D721Med (cell line): ENCODE data around the gene B3GAT3.

Source experiments
- DNase-seq: peaks from one replicate; pipeline ENCODE4 v3.0.0; 2011; ENCODE audit warnings: low spot score; ENCODE audit not compliant: insufficient read length
- FAIRE-seq: peaks from 2 replicates; lab custom pipeline; 2011; peaks lifted over from hg19 to GRCh38; lab: Jason Lieb, UNC
- TF ChIP-seq, protein P1 (sequence below): IDR thresholded peaks from 2 replicates; pipeline ENCODE4 v1.5.1; 2012; ENCODE audit warnings: mild to moderate bottlenecking, control low read depth; ENCODE audit not compliant: insufficient read depth; ENCODE audit errors: missing control alignments

The B3GAT3 gene

DNA sequence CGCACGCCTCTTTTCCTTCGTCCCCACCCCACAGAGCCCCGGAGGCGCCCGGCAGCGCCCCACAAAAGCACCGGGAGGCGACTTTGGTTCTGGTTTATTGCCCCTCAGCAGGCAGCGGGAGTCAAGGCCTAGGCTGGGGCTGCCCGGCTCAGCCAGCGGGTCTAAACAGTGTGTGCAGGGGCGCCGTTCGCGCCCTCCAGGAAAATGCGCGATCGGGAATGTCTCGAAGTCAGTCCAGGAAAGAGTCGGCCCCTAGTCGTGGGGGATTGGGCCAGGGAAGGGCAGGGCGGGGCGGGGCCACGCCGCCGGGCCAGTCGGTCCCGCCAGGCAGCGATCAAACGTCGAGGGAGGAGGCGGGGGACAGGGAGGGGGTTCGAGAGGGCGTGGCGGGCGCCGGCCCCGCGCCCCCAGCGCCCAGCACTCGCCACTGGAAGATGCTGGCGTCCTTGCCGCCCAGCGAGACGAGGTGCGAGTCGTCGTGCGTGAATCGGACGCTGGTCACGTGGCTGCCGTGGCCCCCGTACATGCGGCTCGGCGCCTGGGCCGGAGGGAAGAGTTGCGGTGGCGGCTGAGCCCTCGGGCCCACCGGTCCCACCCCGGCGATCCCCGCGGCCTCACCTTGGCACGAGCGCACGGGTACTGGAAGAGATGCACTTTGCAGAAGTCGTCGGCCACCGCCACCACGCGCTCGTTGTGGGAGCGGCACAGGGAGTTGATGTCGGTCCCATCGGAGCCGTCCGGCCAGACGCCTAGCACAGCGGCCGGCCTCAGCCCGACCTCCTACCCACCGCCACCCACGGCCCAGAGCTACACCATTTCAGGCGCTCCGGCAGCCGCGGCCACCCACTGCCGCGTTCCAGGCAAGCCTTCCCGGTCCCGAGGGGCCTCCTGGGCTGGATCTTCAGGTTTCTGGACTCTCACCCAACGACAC is 19.4 kb downstream of the B3GAT3 start:
- FAIRE-seq, result no peak
- TF ChIP-seq, protein P1, sequence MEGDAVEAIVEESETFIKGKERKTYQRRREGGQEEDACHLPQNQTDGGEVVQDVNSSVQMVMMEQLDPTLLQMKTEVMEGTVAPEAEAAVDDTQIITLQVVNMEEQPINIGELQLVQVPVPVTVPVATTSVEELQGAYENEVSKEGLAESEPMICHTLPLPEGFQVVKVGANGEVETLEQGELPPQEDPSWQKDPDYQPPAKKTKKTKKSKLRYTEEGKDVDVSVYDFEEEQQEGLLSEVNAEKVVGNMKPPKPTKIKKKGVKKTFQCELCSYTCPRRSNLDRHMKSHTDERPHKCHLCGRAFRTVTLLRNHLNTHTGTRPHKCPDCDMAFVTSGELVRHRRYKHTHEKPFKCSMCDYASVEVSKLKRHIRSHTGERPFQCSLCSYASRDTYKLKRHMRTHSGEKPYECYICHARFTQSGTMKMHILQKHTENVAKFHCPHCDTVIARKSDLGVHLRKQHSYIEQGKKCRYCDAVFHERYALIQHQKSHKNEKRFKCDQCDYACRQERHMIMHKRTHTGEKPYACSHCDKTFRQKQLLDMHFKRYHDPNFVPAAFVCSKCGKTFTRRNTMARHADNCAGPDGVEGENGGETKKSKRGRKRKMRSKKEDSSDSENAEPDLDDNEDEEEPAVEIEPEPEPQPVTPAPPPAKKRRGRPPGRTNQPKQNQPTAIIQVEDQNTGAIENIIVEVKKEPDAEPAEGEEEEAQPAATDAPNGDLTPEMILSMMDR, result no peak
- peak; percentile 78 for DNase-seq

DNA sequence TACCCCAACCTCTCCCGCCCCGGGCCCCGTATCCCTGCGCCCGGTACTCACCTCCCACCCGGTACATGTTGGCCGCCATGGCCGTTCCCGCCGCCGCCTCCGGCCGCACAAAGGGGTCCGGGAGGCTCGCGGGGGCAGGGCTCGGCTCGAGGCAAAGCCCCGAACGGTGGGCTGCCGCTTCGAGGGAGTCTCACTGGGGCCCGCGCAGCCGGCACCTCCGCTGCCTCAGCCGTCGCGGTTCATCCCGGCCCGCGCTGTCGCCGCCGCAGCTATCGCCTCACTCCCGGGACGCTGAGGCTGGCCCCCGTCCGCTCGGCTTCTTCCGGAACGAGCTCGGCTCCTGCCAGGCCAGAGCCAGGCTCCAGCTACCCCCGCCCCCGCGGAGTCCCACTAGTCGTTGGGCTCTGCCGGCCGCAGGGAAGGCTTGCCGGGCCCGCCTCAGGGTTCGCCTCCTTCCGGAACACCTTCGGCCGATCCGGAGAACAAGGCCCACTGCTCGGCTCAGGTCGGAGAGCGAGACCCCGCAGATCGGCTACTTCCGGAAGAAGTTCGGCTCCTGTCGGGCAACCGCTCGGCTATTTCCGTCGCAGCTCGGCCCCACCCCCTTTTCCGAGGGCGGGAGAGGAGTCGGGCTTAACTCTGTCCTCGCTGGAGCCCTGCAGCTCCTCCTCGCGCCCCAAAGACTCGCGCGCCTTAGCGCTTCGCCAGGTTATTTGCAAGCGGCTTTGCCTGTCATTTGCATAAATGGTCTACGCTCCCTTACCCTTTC is 20.2 kb downstream of the B3GAT3 start, which contains the start of gene MTA2:
Gene MTA2 (minus strand): TSS at position 494 of the 769 bp plus-strand sequence. CDS start 415 bp downstream, at position 79.
- peak; percentile 75 for DNase-seq
- FAIRE-seq, result no peak
- TF ChIP-seq, protein P1, result no peak

DNA sequence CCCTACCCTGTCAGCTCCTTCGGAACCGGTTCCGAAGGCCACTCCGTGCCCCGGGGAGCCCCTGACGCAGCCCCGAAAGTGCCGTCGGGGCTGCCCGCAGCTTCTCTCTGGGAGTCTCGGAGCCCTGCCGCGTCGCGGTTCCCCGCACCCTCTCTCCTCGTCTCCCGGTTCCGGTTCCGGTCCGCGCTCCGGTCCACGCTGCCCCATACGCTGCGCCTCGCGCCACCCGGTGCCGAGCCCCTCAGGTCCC is 20.7 kb downstream of the B3GAT3 start:
- FAIRE-seq, result no peak
- TF ChIP-seq, protein P1, result no peak
- DNase-seq, result no peak

DNA sequence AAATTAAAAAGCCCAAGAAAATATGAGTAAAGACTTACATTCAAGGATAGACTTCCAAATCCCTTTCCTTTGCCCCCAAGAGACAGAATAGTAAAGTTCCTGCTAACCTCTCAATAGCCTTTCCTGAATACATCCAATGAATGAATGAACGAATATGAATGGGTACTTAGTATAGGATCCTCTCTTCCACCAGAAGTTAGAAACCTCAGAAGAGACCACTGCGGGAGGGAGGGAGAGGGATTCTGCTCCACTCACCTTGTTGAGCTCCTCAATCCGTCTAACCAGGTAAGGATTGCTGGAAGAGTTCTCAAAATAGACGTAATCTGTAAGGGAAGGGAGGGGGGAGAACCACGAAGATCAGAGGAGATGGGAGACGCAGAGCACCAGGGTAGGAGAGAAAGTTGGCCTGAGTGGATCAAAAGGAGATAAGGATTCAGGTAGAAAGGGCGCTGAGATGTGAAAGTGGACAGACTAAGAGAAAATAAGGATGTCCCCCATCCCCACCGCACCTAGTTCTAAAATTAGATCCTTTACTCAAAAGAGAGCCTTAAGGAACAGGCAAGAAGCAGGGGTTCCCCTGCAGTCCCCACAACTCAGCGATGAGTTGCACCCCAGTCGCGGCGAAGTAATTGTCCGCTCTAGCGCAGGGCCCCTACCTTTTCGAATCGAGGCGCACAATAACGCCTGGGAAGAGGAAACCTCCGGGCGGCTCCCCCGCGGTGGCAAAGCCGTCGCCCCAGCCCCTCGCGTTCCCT is 21.2 kb downstream of the B3GAT3 start:
- TF ChIP-seq, protein P1, result no peak
- no peak for DNase-seq
- FAIRE-seq, result no peak

DNA sequence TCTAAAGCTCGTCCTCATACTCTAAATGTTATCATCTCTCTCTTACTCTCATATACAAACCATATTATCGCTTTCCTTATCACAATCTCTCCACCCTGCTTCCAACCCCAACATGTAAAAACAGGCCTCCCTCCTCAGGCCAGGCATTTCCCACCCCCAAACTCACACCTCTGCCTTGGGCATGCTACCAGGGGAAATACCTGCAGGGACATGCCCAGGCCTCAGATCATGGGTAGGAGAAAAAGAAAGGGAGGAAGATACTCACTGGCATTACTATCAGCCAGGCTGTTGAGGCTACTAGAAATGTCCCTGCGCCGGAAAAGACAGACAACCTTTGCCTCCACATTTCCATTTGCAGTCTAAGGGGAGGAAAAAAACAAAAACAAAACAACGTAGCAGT is 21.9 kb downstream of the B3GAT3 start:
- DNase-seq, result no peak
- TF ChIP-seq, protein P1, result no peak
- FAIRE-seq, result no peak

DNA sequence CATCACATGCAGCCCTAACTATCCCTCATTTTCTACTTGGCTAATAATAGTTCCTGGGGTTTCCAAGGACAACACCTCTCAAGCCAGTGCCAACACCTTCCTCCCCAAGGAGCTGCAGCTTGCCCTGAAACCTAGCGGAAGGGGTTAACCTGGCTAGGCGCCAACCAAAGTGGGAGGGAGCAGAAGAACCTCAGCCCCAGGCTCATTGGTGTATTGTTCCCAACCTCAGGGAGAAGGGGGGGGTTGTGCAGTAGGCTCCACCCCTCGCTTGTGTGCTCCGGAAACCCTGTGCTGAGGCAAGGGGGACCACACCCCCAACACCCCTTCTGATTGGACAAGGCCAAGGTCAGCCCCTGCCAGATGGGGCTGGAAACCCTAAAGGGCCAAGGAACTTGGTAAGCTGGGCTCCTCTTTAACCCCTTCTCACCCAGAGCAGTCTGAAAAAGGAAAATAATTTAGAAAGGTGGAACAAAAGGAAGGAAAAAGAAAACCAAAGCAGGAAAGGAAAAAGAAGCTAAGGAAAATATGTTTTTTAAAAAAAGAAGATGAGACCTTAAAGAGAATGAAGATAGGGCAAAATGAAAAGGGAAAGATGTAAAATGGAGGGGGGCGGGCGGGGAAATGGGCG is 22.6 kb downstream of the B3GAT3 start:
- DNase-seq (peak; percentile 86), FAIRE-seq (no peak)
- TF ChIP-seq, protein P1, result no peak
